Measurements from ENCODE around the gene C5orf34.

- TF ChIP-seq CTCF (IDR thresholded peaks at IDR 0.05) (no peak), POLR2A (IDR thresholded peaks at IDR 0.05) (no peak)
Measured at GRCh38 chr5:43486353-43486752, 28.6 kb downstream of the C5orf34 start.
